Measurements from ENCODE around the gene LPP.
"Not testable (repeated sequence)": the region's sequence is repeated elsewhere in the genome, so short reads cannot be mapped to it uniquely, and the experiment has no call there.

Gene LPP

GRCh38 chr3:188605231-188605630 is 451.3 kb downstream of the LPP start:
- no peak overlapping the region for H3K4me3 ChIP-seq (ENCODE audit: severe bottlenecking)
- peaks cover 5% of the 10 kb centered on the region for H3K9me3 ChIP-seq (ENCODE audit: severe bottlenecking)
- TF ChIP-seq CTCF (IDR thresholded peaks at IDR 0.05; ENCODE audit: poor library complexity, severe bottlenecking): no peak
- no peak overlapping the region for H3K27ac ChIP-seq (ENCODE audit: poor library complexity, severe bottlenecking)
- H3K27me3 ChIP-seq (ENCODE audit: insufficient read depth, poor library complexity, severe bottlenecking): no peaks in the 10 kb centered on the region
- DNase-seq (ENCODE audit: low spot score) (no peak), ATAC-seq (ENCODE audit: low read depth) (no peak)
- H3K36me3 ChIP-seq (ENCODE audit: low read depth): peaks cover 23% of the 10 kb centered on the region
- no peaks in the 10 kb centered on the region for H3K4me1 ChIP-seq (ENCODE audit: insufficient read depth, poor library complexity, severe bottlenecking)

GRCh38 chr3:188605905-188606304 is 451.9 kb downstream of the LPP start:
- no peak overlapping the region for H3K27ac ChIP-seq (ENCODE audit: poor library complexity, severe bottlenecking)

GRCh38 chr3:188607805-188608315 is 453.9 kb downstream of the LPP start:
- Histone ChIP-seq H3K27ac (ENCODE audit: poor library complexity, severe bottlenecking) (no peak overlapping the region), H3K4me3 (ENCODE audit: severe bottlenecking) (no peak overlapping the region), H3K27me3 (ENCODE audit: insufficient read depth, poor library complexity, severe bottlenecking) (no peaks in the 10 kb centered on the region), H3K9me3 (ENCODE audit: severe bottlenecking) (peaks cover 5% of the 10 kb centered on the region), H3K4me1 (ENCODE audit: insufficient read depth, poor library complexity, severe bottlenecking) (no peaks in the 10 kb centered on the region), H3K36me3 (ENCODE audit: low read depth) (peaks cover 23% of the 10 kb centered on the region)
- ATAC-seq (ENCODE audit: low read depth) (no peak), DNase-seq (ENCODE audit: low spot score) (no peak)
- no peak for TF ChIP-seq CTCF (IDR thresholded peaks at IDR 0.05; ENCODE audit: poor library complexity, severe bottlenecking)

More at GRCh38 chr3:188605905-188606304, 451.9 kb downstream of the LPP start:
- no peak for DNase-seq (ENCODE audit: low spot score)
- Histone ChIP-seq H3K9me3 (ENCODE audit: severe bottlenecking) (peaks cover 5% of the 10 kb centered on the region), H3K4me1 (ENCODE audit: insufficient read depth, poor library complexity, severe bottlenecking) (no peaks in the 10 kb centered on the region), H3K4me3 (ENCODE audit: severe bottlenecking) (no peak overlapping the region), H3K36me3 (ENCODE audit: low read depth) (peaks cover 23% of the 10 kb centered on the region), H3K27me3 (ENCODE audit: insufficient read depth, poor library complexity, severe bottlenecking) (no peaks in the 10 kb centered on the region)
- TF ChIP-seq CTCF (IDR thresholded peaks at IDR 0.05; ENCODE audit: poor library complexity, severe bottlenecking): no peak
- no peak for ATAC-seq (ENCODE audit: low read depth)

- DNase-seq (ENCODE audit: low spot score) (no peak), ATAC-seq (ENCODE audit: low read depth) (no peak)
- Histone ChIP-seq H3K27me3 (ENCODE audit: insufficient read depth, poor library complexity, severe bottlenecking) (no peaks in the 10 kb centered on the region), H3K9me3 (ENCODE audit: severe bottlenecking) (peaks cover 5% of the 10 kb centered on the region), H3K4me1 (ENCODE audit: insufficient read depth, poor library complexity, severe bottlenecking) (no peaks in the 10 kb centered on the region), H3K27ac (ENCODE audit: poor library complexity, severe bottlenecking) (no peak overlapping the region), H3K4me3 (ENCODE audit: severe bottlenecking) (no peak overlapping the region), H3K36me3 (ENCODE audit: low read depth) (peaks cover 23% of the 10 kb centered on the region)
- TF ChIP-seq CTCF (IDR thresholded peaks at IDR 0.05; ENCODE audit: poor library complexity, severe bottlenecking): no peak
Measured at GRCh38 chr3:188608401-188608800, 454.4 kb downstream of the LPP start.

GRCh38 chr3:188613721-188614120 is 459.8 kb downstream of the LPP start:
- peaks cover 13% of the 10 kb centered on the region for H3K36me3 ChIP-seq (ENCODE audit: low read depth)
- DNase-seq (ENCODE audit: low spot score); H3K27me3 ChIP-seq (ENCODE audit: insufficient read depth, poor library complexity, severe bottlenecking); H3K27ac ChIP-seq (ENCODE audit: poor library complexity, severe bottlenecking); ATAC-seq (ENCODE audit: low read depth); H3K9me3 ChIP-seq (ENCODE audit: severe bottlenecking); H3K4me1 ChIP-seq (ENCODE audit: insufficient read depth, poor library complexity, severe bottlenecking); H3K4me3 ChIP-seq (ENCODE audit: severe bottlenecking): not testable (repeated sequence)
